Limb (tissue), 2 donors: ENCODE data around the gene DSE.

Experiments
- DNase-seq, 2 donors: peaks; one replicate each; pipeline ENCODE4 v3.0.0-alpha.2; 2016; ENCODE audit errors: extremely low spot score in 2 of 2

DSE gene

DNA sequence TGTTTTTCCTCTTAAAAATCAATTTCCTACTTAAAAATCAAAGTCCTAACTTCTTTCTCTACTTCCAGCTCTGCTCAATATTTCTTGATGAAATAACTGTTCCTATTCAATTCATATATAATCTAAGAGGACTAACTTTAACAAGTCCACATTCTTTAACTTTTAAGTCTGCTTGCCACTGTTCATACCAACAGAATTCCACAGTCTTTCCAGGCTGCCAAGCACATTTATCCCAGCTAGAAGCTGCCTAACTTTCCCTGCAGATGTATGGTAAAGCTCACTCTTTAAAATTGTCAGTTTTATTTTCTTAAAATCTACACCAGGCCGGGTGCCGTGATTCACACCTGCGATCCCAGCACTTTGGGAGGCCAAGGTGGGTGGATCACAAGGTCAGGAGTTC lies 102.0 kb downstream of the DSE start:
- DNase-seq, result peak in 1 of 2 donors; percentile 48

DNA sequence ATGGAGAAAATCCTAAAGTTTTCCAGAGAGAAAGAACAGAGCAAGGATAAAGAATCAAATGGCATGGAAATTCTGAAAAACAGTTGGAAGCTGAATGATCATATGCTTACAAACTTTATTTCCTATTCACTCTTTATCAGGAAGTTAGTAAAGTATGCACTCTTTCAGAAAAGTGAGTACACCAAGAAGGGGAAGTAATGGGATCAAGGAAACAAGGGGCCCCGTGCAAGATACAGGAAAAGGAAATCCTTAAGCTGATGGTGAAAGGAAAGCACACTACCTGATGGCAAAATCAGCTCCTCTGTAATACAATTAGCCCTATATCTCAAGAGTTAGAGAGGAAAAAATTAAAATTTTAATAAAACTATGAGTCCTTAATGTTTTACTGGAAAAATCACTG lies 104.4 kb downstream of the DSE start:
- DNase-seq, result no peak

DNA sequence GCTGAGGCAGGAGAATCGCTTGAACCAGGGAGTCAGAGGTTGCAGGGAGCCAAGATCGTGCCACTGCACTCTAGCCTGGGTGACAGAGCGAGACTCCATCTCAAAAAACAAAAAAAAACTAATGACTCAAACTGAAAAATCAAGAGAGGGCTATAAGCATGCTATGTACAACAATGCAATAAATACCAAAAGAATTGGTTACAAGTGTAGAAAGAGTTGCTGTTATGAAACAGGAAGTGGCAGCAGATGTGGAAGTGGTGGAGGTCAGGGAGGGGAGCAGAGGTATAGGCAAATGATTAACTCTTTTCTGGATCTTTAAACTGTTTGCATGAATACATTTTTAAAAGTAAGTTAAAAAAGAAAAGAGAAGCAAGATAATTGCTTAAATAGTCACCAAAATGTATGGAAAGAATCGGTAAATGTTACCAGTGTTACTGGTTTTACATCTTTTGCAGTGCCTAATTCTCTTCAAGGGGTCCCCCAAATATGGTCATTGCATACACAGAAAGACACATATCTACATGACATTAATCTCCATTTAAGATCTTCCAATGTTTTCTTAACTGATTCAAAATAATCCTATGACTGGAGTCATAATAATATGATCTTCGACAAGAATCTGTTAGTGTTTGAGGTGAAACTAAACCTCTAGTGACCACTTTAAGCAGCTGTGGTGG lies 105.4 kb downstream of the DSE start:
- no peak for DNase-seq

DNA sequence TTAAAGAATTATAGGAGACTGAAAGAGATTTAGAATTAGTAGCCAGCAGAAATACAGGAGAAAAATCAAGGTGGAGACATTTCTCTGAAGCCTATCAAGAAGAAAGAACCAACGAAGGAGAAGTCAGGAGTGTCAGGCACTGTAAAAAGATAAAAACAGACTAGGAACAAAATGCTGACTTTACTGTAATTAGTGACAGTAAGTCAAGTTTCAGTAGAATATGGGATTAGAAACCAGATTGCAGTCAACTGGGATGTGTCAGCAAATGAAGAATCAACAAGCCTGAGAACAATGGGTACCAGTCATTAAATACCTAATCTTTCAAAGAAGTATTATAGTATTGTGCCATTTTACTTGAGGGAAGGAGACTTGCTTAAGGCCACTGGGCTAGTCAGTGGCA lies 112.0 kb downstream of the DSE start:
- no peak for DNase-seq

DNA sequence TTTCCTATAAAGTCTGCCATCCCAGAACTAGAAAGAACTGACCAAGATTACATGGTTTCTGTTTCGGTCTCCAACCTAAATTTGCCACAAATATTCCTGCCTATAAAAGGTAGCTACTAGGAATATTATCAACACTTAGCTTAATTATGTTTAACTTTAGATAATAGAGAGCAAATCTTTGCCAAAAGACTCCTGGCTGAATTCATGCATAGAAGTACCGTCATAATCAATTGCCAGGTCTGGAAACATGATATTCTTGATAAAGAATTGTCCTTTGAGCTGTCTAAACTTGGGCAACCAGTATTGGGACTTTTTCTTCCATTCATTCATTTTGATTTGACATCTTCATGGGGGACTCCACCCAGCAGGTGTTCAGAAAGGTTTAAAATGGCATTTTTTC lies 112.9 kb downstream of the DSE start:
- no peak for DNase-seq

DNA sequence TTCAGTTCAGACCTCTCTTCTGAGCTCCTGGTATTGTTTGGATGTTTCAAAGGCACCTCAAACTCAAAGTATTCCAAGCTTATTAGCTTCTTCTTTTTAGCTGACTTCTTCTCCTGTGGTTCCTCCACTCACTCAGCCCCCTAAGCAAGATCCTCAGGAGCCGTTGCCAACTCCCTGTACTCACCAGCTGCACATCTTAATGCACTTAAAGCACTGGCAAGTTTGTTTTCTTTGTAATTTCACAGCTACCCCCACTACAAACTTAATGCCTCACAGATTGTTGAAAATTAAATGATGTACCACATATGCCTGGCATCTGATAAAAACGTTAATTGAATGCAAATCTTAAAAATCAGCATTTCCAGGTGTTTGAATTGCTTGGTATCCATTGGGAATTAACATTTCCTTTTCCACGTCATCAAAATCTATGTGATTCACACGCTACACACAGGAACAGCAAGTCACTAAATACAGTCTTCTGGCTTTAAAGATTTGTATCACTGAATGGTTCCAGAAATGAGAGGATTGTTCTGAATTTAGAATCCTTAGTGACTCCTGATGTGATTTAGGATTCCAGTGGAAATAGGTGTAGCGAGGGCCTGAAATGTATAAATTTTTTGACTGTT lies 114.9 kb downstream of the DSE start:
- DNase-seq, result no peak

DNA sequence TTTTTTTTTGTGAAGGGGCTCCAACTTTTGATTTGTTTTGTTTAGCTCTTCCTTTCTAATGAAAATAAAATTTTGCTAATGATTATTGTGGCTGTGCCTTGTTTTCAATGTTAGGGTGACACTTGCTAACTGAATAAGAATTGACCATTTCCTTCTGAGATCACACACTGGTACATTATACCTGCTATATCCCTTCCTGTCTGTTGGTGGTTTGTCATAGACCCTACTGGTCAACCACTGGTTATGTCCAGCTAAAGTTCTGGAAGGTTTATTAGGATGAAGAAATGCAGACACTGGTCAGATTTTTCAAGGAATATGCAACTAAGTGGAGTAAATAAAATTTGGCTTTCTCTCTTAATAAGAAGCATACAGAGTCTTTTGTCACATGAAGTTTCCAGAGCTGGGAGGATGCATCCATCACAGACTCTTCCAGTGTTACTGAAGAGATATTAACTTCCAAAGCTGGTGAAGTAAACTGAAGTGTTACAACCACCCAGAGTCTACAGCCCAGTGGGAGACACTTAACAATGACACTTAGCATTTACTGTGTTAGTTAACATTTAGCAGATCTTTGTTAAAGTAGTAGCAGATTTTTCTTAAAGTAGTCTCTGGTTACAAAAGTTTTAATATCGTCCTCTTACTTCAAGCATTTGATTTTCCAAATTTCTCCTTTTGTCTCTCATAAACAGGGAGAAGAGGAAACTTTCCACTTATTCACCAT lies 121.0 kb downstream of the DSE start:
- no peak for DNase-seq

DNA sequence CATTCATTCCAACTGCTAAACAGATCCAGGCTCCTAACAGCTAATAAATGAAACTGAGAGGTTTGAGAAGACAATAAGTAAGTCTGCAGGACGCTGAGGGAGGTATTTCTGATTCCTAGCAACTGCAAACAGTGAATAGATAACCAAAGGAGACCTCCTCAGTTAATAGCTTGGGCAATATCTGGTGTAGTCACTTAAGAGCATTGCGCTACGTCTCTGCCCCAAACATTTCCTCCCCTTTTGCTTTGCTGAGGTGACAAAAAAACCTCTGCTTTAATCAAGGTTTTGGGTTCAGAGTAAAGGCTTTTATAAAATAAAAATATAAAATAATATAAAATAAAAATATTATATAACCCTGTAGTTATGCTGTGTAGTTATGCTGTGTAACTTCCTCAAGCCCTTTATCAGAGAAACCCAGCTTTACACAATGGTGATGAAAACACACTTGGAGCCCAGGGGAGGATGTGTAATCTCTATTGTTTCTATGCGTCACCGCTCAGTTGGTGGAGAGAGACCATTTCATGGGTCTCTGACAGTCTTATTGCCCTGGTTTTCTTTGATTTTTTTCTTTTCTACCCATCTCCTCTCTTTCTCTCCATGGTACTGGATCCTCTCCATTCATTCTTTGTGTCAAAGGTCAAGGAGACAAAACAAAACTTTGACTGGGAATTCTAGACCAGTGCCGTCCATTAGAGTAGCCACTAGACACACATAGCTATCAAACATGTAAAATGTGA lies 121.8 kb downstream of the DSE start:
- no peak for DNase-seq
